OCI-LY7 (cell line): ENCODE results near the gene PIK3R6.

ENCODE experiments used
- CTCF ChIP-seq: fragments of 200-600 bp; sonication (generic); conservative IDR thresholded peaks from 2 replicates; pipeline ENCODE4 v1.5.1; 2014; ENCODE audit warnings: mild to moderate bottlenecking, antibody characterized with exemption, low read length, moderate library complexity, mixed read lengths
- EZH2phosphoT487 ChIP-seq: fragments of 200-600 bp; sonication (generic); IDR thresholded peaks from 2 replicates; pipeline ENCODE4 v1.6.1; 2018; ENCODE audit warnings: low read depth, borderline replicate concordance, mild to moderate bottlenecking, mixed run types, antibody characterized with exemption, low read length, moderate library complexity, mixed read lengths

GRCh38 chr17:8846768-8847211, 20.7 kb downstream of the PIK3R6 start:
- TF ChIP-seq CTCF (no peak), EZH2phosphoT487 (no peak)
